ENCODE results near the gene OSBPL2. TPM values are rescaled to one million over a fixed set of nuclear protein-coding genes. Genes with fewer than 3 reads are reported as not detected.
A peak's percentile ranks its signal among the peaks of the same experiment; 100 is the strongest.

OSBPL2 gene
- 36.7 and 40.2 TPM in 2 replicates for total RNA-seq (2014; rRNA removed; shearing (Covaris generic))

- Histone ChIP-seq H3K4me3 (peak within 1 kb of the TSS; percentile 61), H3K4me1 (peaks cover 16% of the 10 kb centered on the region), H3K9me3 (replicated peaks) (no peaks in the 10 kb centered on the region), H3K27me3 (no peaks in the 10 kb centered on the region), H3K27ac (no peak within 1 kb of the TSS), H3K36me3 (no peaks in the 10 kb centered on the region)
- DNase-seq, result peak; percentile 100
Measured at GRCh38 chr20:62237801-62238568, at the start of gene OSBPL2. OSBPL2 (plus strand) TSS chr20:62238521; CDS start chr20:62256185, 17,664 bp downstream.

GRCh38 chr20:62190639-62191411 lies 47.5 kb upstream of the OSBPL2 start:
- peaks cover 3% of the 10 kb centered on the region; the same call in 1 of the 2 replicates for H3K4me1 ChIP-seq
- H3K27me3 ChIP-seq, result no peaks in the 10 kb centered on the region
- H3K27ac ChIP-seq, result no peak overlapping the region
- H3K9me3 ChIP-seq (replicated peaks), result no peaks in the 10 kb centered on the region
- DNase-seq, result no peak
- peaks cover 22% of the 10 kb centered on the region for H3K36me3 ChIP-seq
- no peak overlapping the region for H3K4me3 ChIP-seq

GRCh38 chr20:62191781-62192559 lies 46.4 kb upstream of the OSBPL2 start:
- no peaks in the 10 kb centered on the region for H3K27me3 ChIP-seq
- peaks cover 3% of the 10 kb centered on the region; the same call in 1 of the 2 replicates for H3K4me1 ChIP-seq
- H3K36me3 ChIP-seq, result peaks cover 33% of the 10 kb centered on the region
- no peak overlapping the region for H3K4me3 ChIP-seq
- no peaks in the 10 kb centered on the region for H3K9me3 ChIP-seq (replicated peaks)
- no peak for DNase-seq
- H3K27ac ChIP-seq, result no peak overlapping the region

- DNase-seq, result no peak
- no peaks in the 10 kb centered on the region for H3K9me3 ChIP-seq (replicated peaks)
- H3K27me3 ChIP-seq, result no peaks in the 10 kb centered on the region
- peaks cover 3% of the 10 kb centered on the region; the same call in 1 of the 2 replicates for H3K4me1 ChIP-seq
- H3K4me3 ChIP-seq, result no peak overlapping the region
- H3K27ac ChIP-seq, result no peak overlapping the region
- H3K36me3 ChIP-seq, result peaks cover 38% of the 10 kb centered on the region
Measured at GRCh38 chr20:62192635-62193034, 45.7 kb upstream of the OSBPL2 start.

GRCh38 chr20:62193079-62194025 lies 45.0 kb upstream of the OSBPL2 start:
- DNase-seq, result no peak
- no peak overlapping the region for H3K4me3 ChIP-seq
- H3K27ac ChIP-seq, result no peak overlapping the region
- H3K4me1 ChIP-seq, result peaks cover 3% of the 10 kb centered on the region; the same call in 1 of the 2 replicates
- H3K27me3 ChIP-seq, result no peaks in the 10 kb centered on the region
- H3K9me3 ChIP-seq (replicated peaks), result no peaks in the 10 kb centered on the region
- H3K36me3 ChIP-seq, result peaks cover 46% of the 10 kb centered on the region

GRCh38 chr20:62195075-62195405 lies 43.3 kb upstream of the OSBPL2 start:
- no peak overlapping the region for H3K27ac ChIP-seq
- no peaks in the 10 kb centered on the region for H3K9me3 ChIP-seq (replicated peaks)
- H3K4me3 ChIP-seq, result no peak overlapping the region
- H3K27me3 ChIP-seq, result no peaks in the 10 kb centered on the region
- H3K4me1 ChIP-seq, result peaks cover 2% of the 10 kb centered on the region
- H3K36me3 ChIP-seq, result peaks cover 45% of the 10 kb centered on the region
- DNase-seq, result no peak

GRCh38 chr20:62195736-62196135 lies 42.6 kb upstream of the OSBPL2 start:
- Histone ChIP-seq H3K27ac (no peak overlapping the region), H3K4me3 (no peak overlapping the region), H3K27me3 (no peaks in the 10 kb centered on the region), H3K36me3 (peaks cover 46% of the 10 kb centered on the region), H3K9me3 (replicated peaks) (no peaks in the 10 kb centered on the region), H3K4me1 (peaks cover 9% of the 10 kb centered on the region)
- DNase-seq, result no peak

GRCh38 chr20:62196286-62196685 lies 42.0 kb upstream of the OSBPL2 start:
- Histone ChIP-seq H3K4me1 (peaks cover 15% of the 10 kb centered on the region), H3K27me3 (no peaks in the 10 kb centered on the region), H3K4me3 (no peak overlapping the region), H3K27ac (no peak overlapping the region), H3K9me3 (replicated peaks) (no peaks in the 10 kb centered on the region), H3K36me3 (peaks cover 46% of the 10 kb centered on the region)
- no peak for DNase-seq

- Histone ChIP-seq H3K9me3 (replicated peaks) (no peaks in the 10 kb centered on the region), H3K4me1 (peaks cover 23% of the 10 kb centered on the region), H3K27ac (no peak overlapping the region), H3K4me3 (no peak overlapping the region), H3K36me3 (peaks cover 46% of the 10 kb centered on the region), H3K27me3 (no peaks in the 10 kb centered on the region)
- DNase-seq, result no peak
Measured at GRCh38 chr20:62197311-62197710, 41.0 kb upstream of the OSBPL2 start.

- H3K9me3 ChIP-seq (replicated peaks), result no peaks in the 10 kb centered on the region
- DNase-seq, result no peak
- H3K36me3 ChIP-seq, result peaks cover 46% of the 10 kb centered on the region
- H3K27ac ChIP-seq, result no peak overlapping the region
- H3K4me3 ChIP-seq, result no peak overlapping the region
- no peaks in the 10 kb centered on the region for H3K27me3 ChIP-seq
- H3K4me1 ChIP-seq, result peaks cover 28% of the 10 kb centered on the region
Measured at GRCh38 chr20:62197801-62198200, 40.5 kb upstream of the OSBPL2 start.

GRCh38 chr20:62198496-62198895 lies 39.8 kb upstream of the OSBPL2 start:
- H3K36me3 ChIP-seq, result peaks cover 46% of the 10 kb centered on the region
- peaks cover 34% of the 10 kb centered on the region for H3K4me1 ChIP-seq
- H3K4me3 ChIP-seq, result no peak overlapping the region
- no peak for DNase-seq
- no peaks in the 10 kb centered on the region for H3K9me3 ChIP-seq (replicated peaks)
- no peaks in the 10 kb centered on the region for H3K27me3 ChIP-seq
- no peak overlapping the region for H3K27ac ChIP-seq

- Histone ChIP-seq H3K4me1 (peaks cover 38% of the 10 kb centered on the region), H3K36me3 (peaks cover 43% of the 10 kb centered on the region), H3K4me3 (no peak overlapping the region), H3K9me3 (replicated peaks) (no peaks in the 10 kb centered on the region), H3K27ac (no peak overlapping the region), H3K27me3 (no peaks in the 10 kb centered on the region)
- DNase-seq, result no peak
Measured at GRCh38 chr20:62198931-62199330, 39.4 kb upstream of the OSBPL2 start.

- no peak for DNase-seq
- no peak overlapping the region for H3K4me3 ChIP-seq
- H3K27me3 ChIP-seq, result no peaks in the 10 kb centered on the region
- H3K36me3 ChIP-seq, result peaks cover 43% of the 10 kb centered on the region
- peaks cover 45% of the 10 kb centered on the region for H3K4me1 ChIP-seq
- peak overlapping the region; percentile 97 for H3K27ac ChIP-seq
- H3K9me3 ChIP-seq (replicated peaks), result no peaks in the 10 kb centered on the region
Measured at GRCh38 chr20:62200491-62201172, 37.7 kb upstream of the OSBPL2 start.
